ENCODE results near the gene PDIK1L. TPM values are rescaled to one million over a fixed set of nuclear protein-coding genes. Genes with fewer than 3 reads are reported as not detected.

PDIK1L gene
- total RNA-seq (2022; extraction: Qiagen RNA extraction; ENCODE audit: low read depth) = 1.6 to 2.3 TPM (median 2.1 TPM) in 5 replicates

GRCh38 chr1:26111530-26112406, at the start of gene PDIK1L:
Gene PDIK1L (plus strand): TSS chr1:26111824. CDS start chr1:26114309, 2,485 bp downstream.

GRCh38 chr1:26067432-26067911, 44.2 kb upstream of the PDIK1L start, which contains the start of gene TRIM63:
Gene TRIM63 (minus strand): TSS chr1:26067630. CDS start chr1:26067494, 136 bp downstream.

GRCh38 chr1:26158908-26159742, 47.5 kb downstream of the PDIK1L start, which contains the start of gene FAM110D:
Gene FAM110D (plus strand): TSS chr1:26159079. CDS start chr1:26161292, 2,213 bp downstream.

DNA sequence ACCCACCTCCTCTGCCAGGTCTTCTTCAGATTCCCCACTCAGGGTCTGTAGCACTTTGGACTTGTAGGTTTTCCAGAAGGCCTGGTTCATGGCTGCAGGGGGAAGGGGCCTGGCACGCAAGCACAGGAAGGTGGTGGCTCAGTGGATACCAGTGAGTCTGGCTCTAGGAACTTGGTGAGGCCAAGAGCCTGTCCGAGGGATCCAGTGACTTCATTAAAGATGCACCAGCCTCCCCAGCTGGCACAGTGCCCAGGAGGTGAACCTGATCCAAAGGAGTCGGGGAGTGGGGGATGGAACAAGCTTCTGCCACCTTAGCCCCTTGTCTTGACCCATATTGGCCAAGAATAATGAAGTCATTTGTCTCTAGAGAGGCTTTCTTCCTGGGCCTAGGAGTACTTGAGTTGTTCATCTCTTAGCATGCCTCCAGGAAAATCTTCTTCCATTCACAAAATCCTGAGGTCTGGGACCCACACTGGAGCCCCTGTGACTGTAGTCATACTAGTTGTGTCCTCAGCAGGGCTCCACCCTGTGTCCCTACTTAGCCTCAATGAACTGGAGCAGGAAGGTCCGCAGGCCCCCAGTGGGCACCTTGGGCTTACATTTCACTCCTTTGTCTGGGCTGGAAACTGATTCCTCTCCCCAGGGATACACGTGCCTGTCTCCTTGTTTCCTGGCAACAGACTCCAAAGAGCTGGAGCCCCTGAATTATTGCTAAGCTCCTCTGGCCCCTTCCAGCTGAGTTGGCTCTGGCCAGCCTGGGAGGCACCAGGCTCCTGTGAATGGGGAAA, 57.0 kb downstream of the PDIK1L start, which contains the start of gene C1orf232:
Gene C1orf232, minus strand, starts transcription at position 554 of the 788 bp plus-strand sequence. Its CDS starts 464 bp downstream, at position 90.

DNA sequence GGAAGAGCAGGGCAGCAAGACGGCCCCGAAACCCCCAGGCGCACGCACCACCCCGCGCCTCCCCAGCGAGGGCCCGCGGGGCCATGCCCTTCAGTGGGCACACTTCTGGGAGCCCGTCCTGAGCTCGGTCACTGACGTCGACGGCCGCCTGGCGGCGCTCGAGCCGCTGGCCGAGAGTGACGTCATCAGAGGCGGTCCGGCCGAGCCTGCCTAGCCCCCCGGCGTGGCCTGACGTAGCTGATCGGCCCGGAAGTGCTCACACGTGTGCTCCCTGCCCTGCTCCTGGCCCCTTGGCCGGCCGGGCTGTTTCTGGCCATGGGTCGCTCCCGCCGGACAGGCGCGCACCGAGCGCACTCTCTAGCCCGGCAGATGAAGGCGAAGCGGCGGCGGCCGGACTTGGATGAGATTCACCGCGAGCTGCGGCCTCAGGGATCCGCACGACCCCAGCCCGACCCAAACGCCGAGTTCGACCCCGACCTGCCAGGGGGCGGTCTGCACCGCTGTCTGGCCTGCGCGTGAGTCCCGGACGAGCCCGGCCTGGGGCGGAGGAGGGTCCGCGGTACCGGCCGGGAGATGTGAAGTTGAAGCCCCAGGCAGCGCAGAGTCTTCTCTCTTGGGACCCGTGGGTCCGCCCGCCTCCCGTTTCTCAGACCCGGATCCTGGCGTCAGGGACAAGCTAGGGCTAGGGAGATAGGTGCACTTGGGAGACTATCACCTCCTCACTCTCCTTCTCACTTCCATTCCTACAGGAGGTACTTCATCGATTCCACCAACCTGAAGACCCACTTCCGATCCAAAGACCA, 58.2 kb downstream of the PDIK1L start, which contains the start of gene ZNF593:
Gene ZNF593, plus strand, starts transcription at position 240 of the 803 bp plus-strand sequence. Its CDS starts 76 bp downstream, at position 316.

GRCh38 chr1:26171084-26172072, 59.8 kb downstream of the PDIK1L start, which contains the start of gene ZNF593OS:
Gene ZNF593OS (minus strand): TSS chr1:26171832. CDS start chr1:26171661, 171 bp downstream.

Other genes starting within 250 kb of the PDIK1L start
- 2.7 to 3.9 TPM (median 3.7 TPM) in 5 replicates for gene PAQR7, start 236.1 kb upstream of the PDIK1L start, total RNA-seq (2022; extraction: Qiagen RNA extraction; ENCODE audit: low read depth)
- 182 to 214 TPM (median 210 TPM) in 5 replicates for gene STMN1, start 205.4 kb upstream of the PDIK1L start, total RNA-seq (2022; extraction: Qiagen RNA extraction; ENCODE audit: low read depth)
- 7.3 to 9.8 TPM (median 8.0 TPM) in 5 replicates for gene PAFAH2, start 113.8 kb upstream of the PDIK1L start, total RNA-seq (2022; extraction: Qiagen RNA extraction; ENCODE audit: low read depth)
- 0.02 TPM in 1 of 5 replicates, not detected in the others for gene EXTL1, start 90.0 kb upstream of the PDIK1L start, total RNA-seq (2022; extraction: Qiagen RNA extraction; ENCODE audit: low read depth)
- 0.05 to 0.11 TPM (median 0.06 TPM) in 4 of 5 replicates, not detected in the other for gene SLC30A2, start 65.7 kb upstream of the PDIK1L start, total RNA-seq (2022; extraction: Qiagen RNA extraction; ENCODE audit: low read depth)
- not detected in 5 replicates for gene TRIM63, start 44.2 kb upstream of the PDIK1L start, total RNA-seq (2022; extraction: Qiagen RNA extraction; ENCODE audit: low read depth)
- 0.03 to 0.07 TPM (median 0.04 TPM) in 3 of 5 replicates, not detected in the others for gene FAM110D, start 47.3 kb downstream of the PDIK1L start, total RNA-seq (2022; extraction: Qiagen RNA extraction; ENCODE audit: low read depth)
- not detected in 5 replicates for gene C1orf232, start 57.1 kb downstream of the PDIK1L start, total RNA-seq (2022; extraction: Qiagen RNA extraction; ENCODE audit: low read depth)
- 53.8 to 74.4 TPM (median 60.3 TPM) in 5 replicates for gene ZNF593, start 58.1 kb downstream of the PDIK1L start, total RNA-seq (2022; extraction: Qiagen RNA extraction; ENCODE audit: low read depth)
- 0.07 to 0.78 TPM (median 0.21 TPM) in 4 of 5 replicates, not detected in the other for gene ZNF593OS, start 60.0 kb downstream of the PDIK1L start, total RNA-seq (2022; extraction: Qiagen RNA extraction; ENCODE audit: low read depth)
- 0.21 to 0.76 TPM (median 0.29 TPM) in 5 replicates for gene CNKSR1, start 65.7 kb downstream of the PDIK1L start, total RNA-seq (2022; extraction: Qiagen RNA extraction; ENCODE audit: low read depth)
- not detected in 5 replicates for gene CATSPER4, start 78.8 kb downstream of the PDIK1L start, total RNA-seq (2022; extraction: Qiagen RNA extraction; ENCODE audit: low read depth)
- 13.6 to 15.5 TPM (median 15.2 TPM) in 5 replicates for gene CEP85, start 122.4 kb downstream of the PDIK1L start, total RNA-seq (2022; extraction: Qiagen RNA extraction; ENCODE audit: low read depth)
- 113 to 158 TPM (median 154 TPM) in 5 replicates for gene SH3BGRL3, start 168.3 kb downstream of the PDIK1L start, total RNA-seq (2022; extraction: Qiagen RNA extraction; ENCODE audit: low read depth)
- 12.5 to 18.4 TPM (median 15.7 TPM) in 5 replicates for gene UBXN11, start 194.8 kb downstream of the PDIK1L start, total RNA-seq (2022; extraction: Qiagen RNA extraction; ENCODE audit: low read depth)
- not detected in 5 replicates for gene CD52, start 206.1 kb downstream of the PDIK1L start, total RNA-seq (2022; extraction: Qiagen RNA extraction; ENCODE audit: low read depth)
- 1.5 to 2.3 TPM (median 1.7 TPM) in 5 replicates for gene CRYBG2, start 242.3 kb downstream of the PDIK1L start, total RNA-seq (2022; extraction: Qiagen RNA extraction; ENCODE audit: low read depth)